Activated CD8-positive, alpha-beta T cell treated with anti-CD3 and anti-CD28 coated beads, Interleukin-2, amount 10 ng/mL, durations not matched to agents 7 days and 5 days (primary cell): Measurements from ENCODE around the gene PDE4D. TPM values are rescaled to one million over a fixed set of nuclear protein-coding genes. Genes with fewer than 3 reads are reported as not detected.

Experiments
- ATAC-seq: fragments of 150-1000 bp; cut with Tn5 transposase; one replicate; pipeline ENCODE4 v1.10.0; 2021; ENCODE audit warnings: moderate library complexity
- CTCF ChIA-PET: fragments of 350-600 bp; sonication (Branson Sonifier 250); formaldehyde crosslinking; loops from one replicate; lab custom pipeline; 2021; ENCODE audit warnings: antibody characterized with exemption; lab: Charles Lee
- POLR2A ChIA-PET: fragments of 350-600 bp; sonication (Branson Sonifier 250); formaldehyde crosslinking; loops from one replicate; lab custom pipeline; 2021; ENCODE audit warnings: antibody characterized with exemption; lab: Charles Lee
- DNase-seq: peaks from one replicate; pipeline ENCODE4 v3.0.0-alpha.2; 2020
- H3K27ac Mint-ChIP-seq: one replicate; pipeline ENCODE4 v1.8.0; 2021; ENCODE audit warnings: mild to moderate bottlenecking, mixed read lengths
- H3K27me3 Mint-ChIP-seq: one replicate; pipeline ENCODE4 v1.8.0; 2021; ENCODE audit warnings: low read depth, mixed read lengths
- H3K36me3 Mint-ChIP-seq: one replicate; pipeline ENCODE4 v1.8.0; 2021; ENCODE audit warnings: low read depth, mixed read lengths
- H3K4me1 Mint-ChIP-seq: one replicate; pipeline ENCODE4 v1.8.0; 2021; ENCODE audit warnings: low read depth, mixed read lengths
- H3K4me3 Mint-ChIP-seq: one replicate; pipeline ENCODE4 v1.8.0; 2021; ENCODE audit warnings: mild to moderate bottlenecking, mixed read lengths
- H3K9me3 Mint-ChIP-seq: one replicate; pipeline ENCODE4 v1.8.0; 2022; ENCODE audit warnings: mixed read lengths; ENCODE audit not compliant: insufficient read depth
- total RNA-seq, 2 experiments: library from RNA; stranded (reverse); gene quantifications; one replicate each; pipeline ENCODE4 v1.2.3, GENCODE V29; 2021

The PDE4D gene
- total RNA-seq, 2 experiments from 2014 or later = 65.4 to 70.7 TPM

DNA sequence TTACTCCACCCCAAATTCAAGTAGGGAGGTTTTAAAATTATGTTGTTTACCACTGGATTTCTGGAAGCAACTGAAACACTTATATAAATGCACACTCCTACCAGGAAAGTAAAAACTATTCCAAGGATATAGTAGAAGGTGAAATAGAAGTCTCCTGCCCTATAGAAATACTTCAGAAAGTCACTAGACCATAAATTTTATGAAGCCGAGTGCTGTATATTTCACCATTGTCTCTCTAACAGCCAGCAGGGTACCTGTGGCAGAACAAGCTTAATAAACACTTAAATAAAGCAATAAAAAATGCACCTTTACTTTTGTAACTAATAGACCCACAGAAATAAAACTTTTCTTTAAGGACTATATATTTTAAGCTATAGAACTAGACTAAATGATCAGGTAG, 631.6 kb downstream of the PDE4D start:
- Mint-ChIP-seq H3K4me1 (no peaks in the 10 kb centered on the region), H3K36me3 (no peaks in the 10 kb centered on the region), H3K27ac (no peak overlapping the region), H3K4me3 (no peak overlapping the region), H3K9me3 (no peaks in the 10 kb centered on the region), H3K27me3 (peaks cover 8% of the 10 kb centered on the region)
- DNase-seq = no peak
- no peak for ATAC-seq
- CTCF ChIA-PET = no interaction called here
- POLR2A ChIA-PET = no interaction called here

DNA sequence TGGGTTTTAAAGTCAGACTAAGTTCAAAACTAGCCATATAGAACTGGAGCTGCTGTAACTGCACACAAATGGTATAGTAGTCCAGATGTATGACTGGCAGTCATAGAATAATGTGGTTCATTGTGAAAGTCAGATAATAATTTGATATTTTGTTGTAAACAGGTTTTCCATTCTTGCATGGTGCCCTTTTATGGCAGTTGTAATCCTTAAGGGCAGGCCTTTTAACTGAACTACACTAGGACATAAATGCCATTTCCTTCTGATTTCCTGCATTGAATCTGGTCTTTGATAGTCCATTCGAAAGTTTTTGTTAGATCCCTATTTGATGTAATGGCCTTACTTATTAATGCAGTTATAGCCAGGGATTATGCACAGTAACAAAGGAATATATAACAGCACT, 632.6 kb downstream of the PDE4D start:
- no peak overlapping the region for H3K27ac Mint-ChIP-seq

DNA sequence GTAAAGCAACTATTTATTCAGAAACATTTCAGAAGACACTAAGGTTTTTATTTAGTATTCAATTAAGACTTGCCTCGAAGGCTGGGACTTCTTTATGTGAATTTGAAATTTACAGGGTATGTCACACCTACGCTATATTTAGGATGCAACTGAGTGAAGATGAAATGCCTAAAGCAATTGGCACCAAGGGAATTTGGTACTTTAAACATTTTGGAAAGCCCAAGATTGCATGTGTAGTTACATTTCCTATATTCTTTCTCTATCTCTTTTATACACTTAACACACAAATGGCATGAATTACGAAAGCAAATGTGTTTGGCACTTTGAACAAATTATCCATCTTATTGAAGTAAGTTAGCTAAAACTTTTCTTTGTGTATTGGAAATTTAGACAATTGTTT, 633.3 kb downstream of the PDE4D start:
- peaks cover 13% of the 10 kb centered on the region for H3K27me3 Mint-ChIP-seq
- no peaks in the 10 kb centered on the region for H3K4me1 Mint-ChIP-seq
- ChIA-PET CTCF (no interaction called here), POLR2A (no interaction called here)
- DNase-seq (no peak), ATAC-seq (no peak)
- H3K27ac Mint-ChIP-seq = no peak overlapping the region
- H3K36me3 Mint-ChIP-seq = no peaks in the 10 kb centered on the region
- H3K9me3 Mint-ChIP-seq = no peaks in the 10 kb centered on the region
- H3K4me3 Mint-ChIP-seq = no peak overlapping the region

More for the DNA sequence above, 632.6 kb downstream of the PDE4D start:
- ChIA-PET CTCF (no interaction called here), POLR2A (no interaction called here)
- peaks cover 10% of the 10 kb centered on the region for H3K27me3 Mint-ChIP-seq
- no peak overlapping the region for H3K4me3 Mint-ChIP-seq
- ATAC-seq (no peak), DNase-seq (no peak)
- H3K9me3 Mint-ChIP-seq = no peaks in the 10 kb centered on the region
- no peaks in the 10 kb centered on the region for H3K36me3 Mint-ChIP-seq
- no peaks in the 10 kb centered on the region for H3K4me1 Mint-ChIP-seq

DNA sequence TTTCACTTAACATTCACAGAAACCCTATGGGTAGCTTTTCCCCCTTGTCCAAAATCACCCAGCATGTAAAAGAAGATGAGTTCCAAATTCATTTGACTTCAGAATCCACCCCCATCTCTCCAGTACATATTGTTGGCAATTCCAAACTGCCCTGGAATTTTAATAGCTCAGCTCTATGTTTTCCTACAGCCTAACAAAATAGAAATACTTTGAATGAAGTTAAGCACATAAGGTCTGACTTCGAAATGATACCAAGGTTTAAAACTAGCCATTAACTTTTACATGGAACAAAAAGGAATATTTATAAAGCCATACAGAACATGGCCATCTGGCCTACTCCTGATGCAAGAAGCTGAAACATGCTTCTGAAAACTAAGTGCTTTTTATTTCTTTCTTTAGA, 634.3 kb downstream of the PDE4D start:
- ATAC-seq = no peak
- Mint-ChIP-seq H3K27me3 (peaks cover 14% of the 10 kb centered on the region), H3K36me3 (no peaks in the 10 kb centered on the region), H3K4me1 (no peaks in the 10 kb centered on the region), H3K4me3 (no peak overlapping the region), H3K9me3 (no peaks in the 10 kb centered on the region), H3K27ac (no peak overlapping the region)
- no peak for DNase-seq
- POLR2A ChIA-PET = no interaction called here
- CTCF ChIA-PET = no interaction called here

DNA sequence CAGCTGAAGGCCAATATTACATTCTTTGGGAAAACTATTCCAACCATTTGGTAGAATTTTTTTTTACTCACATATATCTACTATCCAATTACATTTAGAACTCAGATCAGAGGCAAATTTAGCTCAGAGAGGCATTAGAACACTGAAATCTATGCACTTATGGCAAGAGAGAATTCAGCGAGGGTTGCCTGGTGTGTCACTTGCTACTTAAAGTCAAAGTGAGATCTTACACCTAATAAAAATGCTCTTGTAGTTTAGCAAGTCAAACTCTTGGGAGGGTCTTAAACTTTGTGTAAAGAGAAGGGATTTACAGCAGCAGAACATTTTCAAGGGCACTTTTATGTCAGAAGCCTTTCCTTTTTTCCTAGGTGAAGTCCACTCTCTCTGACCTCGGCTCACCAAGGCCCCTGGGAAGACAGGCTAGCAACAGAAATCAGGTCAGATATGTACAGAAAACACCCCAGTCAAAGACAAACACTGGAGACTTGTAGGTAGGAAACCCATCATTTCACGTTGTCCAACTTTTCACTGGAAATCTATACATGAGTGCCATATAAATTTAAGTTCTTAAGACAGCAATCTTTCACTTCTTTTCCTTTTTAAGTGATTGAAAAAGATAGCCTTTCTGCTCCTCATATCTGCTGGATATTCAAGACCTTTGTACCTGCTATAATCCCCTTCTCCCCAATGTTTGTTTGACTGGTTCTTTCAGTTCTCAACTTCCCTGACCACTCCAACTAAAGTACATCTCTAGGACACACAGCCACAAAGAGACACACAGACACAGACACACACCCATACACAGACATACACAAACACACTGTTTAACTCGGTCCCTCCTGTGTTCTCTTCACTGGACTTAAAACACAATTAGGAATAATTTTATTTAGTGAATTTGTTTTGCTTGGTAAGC, 635.8 kb downstream of the PDE4D start:
- H3K9me3 Mint-ChIP-seq = no peaks in the 10 kb centered on the region
- no peaks in the 10 kb centered on the region for H3K4me1 Mint-ChIP-seq
- no peak for DNase-seq
- no peak for ATAC-seq
- H3K27me3 Mint-ChIP-seq = peaks cover 17% of the 10 kb centered on the region
- CTCF ChIA-PET = no interaction called here
- POLR2A ChIA-PET = no interaction called here
- H3K4me3 Mint-ChIP-seq = no peak overlapping the region
- no peak overlapping the region for H3K27ac Mint-ChIP-seq
- no peaks in the 10 kb centered on the region for H3K36me3 Mint-ChIP-seq

DNA sequence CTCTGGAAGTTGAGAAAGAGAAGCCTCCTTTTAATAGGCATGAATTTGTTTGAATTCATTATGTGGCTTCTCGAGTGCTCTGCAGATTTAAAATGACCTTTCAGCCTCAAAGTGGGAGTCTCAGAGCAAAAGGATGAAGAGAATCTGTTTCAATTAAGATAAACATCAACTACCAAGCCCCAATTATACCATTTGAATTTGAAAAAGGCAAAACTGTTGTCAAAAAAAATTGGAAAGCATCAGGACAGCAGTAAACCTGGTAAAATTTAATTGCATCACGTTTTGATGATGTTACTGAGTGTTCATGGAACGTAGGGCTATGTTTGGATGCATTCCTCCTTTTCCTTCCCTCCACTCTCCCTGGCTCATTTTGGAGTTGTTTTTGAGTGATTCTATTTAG, 637.2 kb downstream of the PDE4D start:
- ChIA-PET CTCF (no interaction called here), POLR2A (no interaction called here)
- Mint-ChIP-seq H3K27ac (no peak overlapping the region), H3K27me3 (peaks cover 19% of the 10 kb centered on the region), H3K4me1 (no peaks in the 10 kb centered on the region), H3K4me3 (no peak overlapping the region), H3K36me3 (no peaks in the 10 kb centered on the region), H3K9me3 (no peaks in the 10 kb centered on the region)
- no peak for DNase-seq
- no peak for ATAC-seq

DNA sequence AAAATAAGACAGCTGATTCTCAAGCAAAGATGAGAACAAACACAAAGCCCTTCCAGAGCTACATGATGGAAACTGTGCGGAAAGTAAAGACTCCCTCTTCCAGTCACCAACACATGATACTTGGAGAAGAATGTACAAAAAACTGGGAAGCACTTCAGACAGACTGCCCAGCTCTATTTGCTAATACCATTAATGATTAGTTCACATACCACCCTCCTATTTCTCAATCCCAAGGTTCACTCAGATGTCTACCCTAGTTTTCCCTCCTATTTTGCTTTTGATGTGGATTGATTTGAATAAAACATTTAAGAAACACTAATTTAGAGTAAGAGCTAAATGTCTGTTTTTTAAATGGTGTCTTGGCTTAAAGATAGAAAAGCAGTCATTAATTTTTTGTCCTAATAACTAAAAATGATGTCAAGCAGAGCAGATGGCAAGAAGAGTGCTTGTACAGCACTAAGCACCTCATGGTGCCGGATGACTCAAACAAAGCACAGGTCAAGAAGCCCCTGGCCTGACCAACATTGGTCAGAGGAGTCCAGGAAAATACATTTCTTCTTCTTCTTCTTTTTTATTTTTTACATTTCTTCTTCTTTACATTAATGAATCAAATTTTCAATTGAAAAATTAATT, 639.4 kb downstream of the PDE4D start:
- Mint-ChIP-seq H3K36me3 (no peaks in the 10 kb centered on the region), H3K27me3 (peaks cover 22% of the 10 kb centered on the region), H3K9me3 (no peaks in the 10 kb centered on the region), H3K27ac (no peak overlapping the region), H3K4me3 (no peak overlapping the region), H3K4me1 (no peaks in the 10 kb centered on the region)
- DNase-seq = no peak
- ChIA-PET POLR2A (no interaction called here), CTCF (no interaction called here)
- ATAC-seq = no peak

DNA sequence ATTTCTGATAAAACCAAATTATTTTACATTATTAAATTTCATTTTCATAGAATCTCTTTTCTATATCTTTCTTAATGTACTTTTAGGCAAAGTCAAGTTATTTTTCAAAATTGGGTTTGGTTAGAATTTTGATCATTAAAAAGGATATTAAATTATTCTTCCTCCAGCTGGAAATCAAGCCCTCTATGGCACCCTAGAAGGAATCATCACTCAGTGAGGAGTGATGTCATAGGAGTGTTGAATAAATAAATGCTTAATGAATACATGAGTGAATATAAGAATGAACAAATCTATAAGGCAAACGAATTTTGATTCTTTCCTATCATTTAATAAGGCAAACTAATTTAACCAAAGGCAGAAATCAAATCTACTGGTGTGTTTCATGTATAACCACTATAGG, 639.9 kb downstream of the PDE4D start:
- Mint-ChIP-seq H3K36me3 (no peaks in the 10 kb centered on the region), H3K4me3 (no peak overlapping the region)

DNA sequence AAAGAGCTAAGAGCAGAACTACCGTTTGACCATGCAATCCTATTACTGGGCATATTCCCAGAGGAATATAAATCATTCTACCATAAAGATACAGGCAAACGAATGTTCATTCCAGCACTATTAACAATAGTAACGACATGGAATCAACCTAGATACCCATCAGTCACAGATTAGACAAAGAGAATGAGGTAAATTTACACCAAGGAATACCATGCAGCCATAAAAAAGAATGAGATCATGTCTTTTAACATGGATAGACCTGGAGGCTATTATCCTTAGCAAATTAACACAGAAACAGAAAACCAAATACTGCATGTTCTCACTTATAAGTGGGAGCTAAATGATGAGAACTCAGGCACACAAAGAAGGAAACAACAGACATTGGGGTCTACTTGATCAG, 641.9 kb downstream of the PDE4D start:
- ATAC-seq = no peak
- peaks cover 22% of the 10 kb centered on the region for H3K27me3 Mint-ChIP-seq
- ChIA-PET CTCF (no interaction called here), POLR2A (no interaction called here)
- H3K27ac Mint-ChIP-seq = no peak overlapping the region
- no peaks in the 10 kb centered on the region for H3K36me3 Mint-ChIP-seq
- H3K9me3 Mint-ChIP-seq = no peaks in the 10 kb centered on the region
- no peaks in the 10 kb centered on the region for H3K4me1 Mint-ChIP-seq
- no peak for DNase-seq
- H3K4me3 Mint-ChIP-seq = no peak overlapping the region

More for the DNA sequence above, 639.9 kb downstream of the PDE4D start:
- peaks cover 22% of the 10 kb centered on the region for H3K27me3 Mint-ChIP-seq
- H3K9me3 Mint-ChIP-seq = no peaks in the 10 kb centered on the region
- H3K4me1 Mint-ChIP-seq = no peaks in the 10 kb centered on the region
- ChIA-PET POLR2A (no interaction called here), CTCF (no interaction called here)
- H3K27ac Mint-ChIP-seq = no peak overlapping the region
- no peak for DNase-seq
- ATAC-seq = no peak

DNA sequence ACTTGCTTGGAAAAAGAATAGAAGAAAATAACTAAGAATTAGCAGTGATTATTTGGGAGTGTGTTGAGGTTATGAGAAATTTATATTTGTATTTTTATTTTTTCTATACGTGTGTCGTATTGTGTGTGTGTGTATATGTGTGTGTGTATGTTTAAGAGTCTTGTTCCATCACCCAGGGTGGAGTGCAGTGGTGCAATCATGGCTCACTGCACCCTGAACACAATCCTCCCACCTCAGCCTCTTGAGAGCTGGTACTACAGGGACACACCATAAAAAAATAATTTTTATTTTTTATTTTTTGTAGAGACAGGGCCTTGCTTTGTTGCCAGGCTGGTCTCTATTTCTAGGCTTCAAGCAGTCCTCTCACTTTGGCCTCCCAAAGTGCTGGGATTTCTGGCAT, 643.8 kb downstream of the PDE4D start:
- no peaks in the 10 kb centered on the region for H3K36me3 Mint-ChIP-seq
- H3K27ac Mint-ChIP-seq = no peak overlapping the region
- no peak for DNase-seq
- ATAC-seq = no peak
- CTCF ChIA-PET = no interaction called here
- H3K4me3 Mint-ChIP-seq = no peak overlapping the region
- no peaks in the 10 kb centered on the region for H3K4me1 Mint-ChIP-seq
- H3K27me3 Mint-ChIP-seq = peaks cover 16% of the 10 kb centered on the region
- H3K9me3 Mint-ChIP-seq = no peaks in the 10 kb centered on the region
- POLR2A ChIA-PET = no interaction called here

DNA sequence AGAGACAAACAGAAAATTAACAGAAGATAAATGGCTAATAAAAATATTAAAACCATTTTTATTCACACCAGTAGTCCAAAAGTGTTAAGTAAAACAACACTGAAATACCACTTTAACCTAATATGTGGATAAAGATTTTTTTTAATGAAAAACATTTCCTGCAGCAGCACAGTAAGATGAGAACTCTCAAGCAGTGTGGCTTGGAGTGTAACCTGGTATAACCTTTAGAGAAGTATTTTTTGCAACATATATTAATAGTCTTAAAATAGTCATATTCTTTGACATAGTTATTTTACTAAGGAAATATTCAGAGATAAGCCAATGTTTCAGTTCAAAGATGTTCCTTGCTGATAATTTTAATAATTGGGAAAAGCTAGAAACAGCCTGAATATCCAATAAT, 644.4 kb downstream of the PDE4D start:
- H3K4me1 Mint-ChIP-seq = no peaks in the 10 kb centered on the region
- POLR2A ChIA-PET = no interaction called here
- no peak overlapping the region for H3K27ac Mint-ChIP-seq
- ATAC-seq = no peak
- CTCF ChIA-PET = no interaction called here
- DNase-seq = no peak
- peaks cover 16% of the 10 kb centered on the region for H3K27me3 Mint-ChIP-seq
- no peaks in the 10 kb centered on the region for H3K36me3 Mint-ChIP-seq
- no peak overlapping the region for H3K4me3 Mint-ChIP-seq
- no peaks in the 10 kb centered on the region for H3K9me3 Mint-ChIP-seq

DNA sequence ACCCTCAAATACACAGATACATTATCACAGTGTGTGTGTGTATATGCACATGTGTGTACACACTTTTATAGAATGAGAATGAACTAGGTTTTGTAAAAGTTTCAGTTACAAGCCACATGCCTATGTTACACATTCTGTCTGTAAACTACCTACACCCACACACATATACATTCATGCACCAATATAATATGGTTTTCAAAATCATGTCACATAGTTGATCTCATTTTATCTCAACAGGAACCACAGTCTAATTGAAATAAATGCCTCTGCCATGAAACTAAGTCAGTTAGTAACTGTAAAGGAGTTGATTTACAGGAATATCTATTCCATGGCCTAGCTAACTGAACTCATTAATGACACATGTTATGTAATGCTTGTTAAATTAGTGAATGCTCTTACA, 646.6 kb downstream of the PDE4D start:
- H3K4me3 Mint-ChIP-seq = no peak overlapping the region
- no peaks in the 10 kb centered on the region for H3K9me3 Mint-ChIP-seq
- DNase-seq = no peak
- no peak overlapping the region for H3K27ac Mint-ChIP-seq
- no peak for ATAC-seq
- H3K4me1 Mint-ChIP-seq = no peaks in the 10 kb centered on the region
- POLR2A ChIA-PET = no interaction called here
- peaks cover 11% of the 10 kb centered on the region for H3K27me3 Mint-ChIP-seq
- CTCF ChIA-PET = no interaction called here
- H3K36me3 Mint-ChIP-seq = no peaks in the 10 kb centered on the region
